ENCODE measurements around the gene MACROD2. TPM values are rescaled to one million over a fixed set of nuclear protein-coding genes. Genes with fewer than 3 reads are reported as not detected.

Gene MACROD2
- total and polyA plus RNA-seq, 2 of the 4 experiments (the other 2 are of a cell fraction), result not detected

GRCh38 chr20:14489544-14489943 lies 494.2 kb downstream of the MACROD2 start:
- ATAC-seq (ENCODE audit: low read depth) (no peak), DNase-seq (no peak)
- ChIA-PET CTCF (no interaction called here), POLR2A (ENCODE audit: unreplicated experiment) (no interaction called here)
- H4K8ac ChIP-seq (ENCODE audit: low read depth in 2 of 2, low read length in 2 of 2), result no peak overlapping the region
- H3K27ac ChIP-seq (ENCODE audit: insufficient read depth, low read length), result no peak overlapping the region
- H2BK5ac ChIP-seq (ENCODE audit: low read depth, low read length, poor library complexity, severe bottlenecking), result no peak overlapping the region
- no peak overlapping the region for H3K18ac ChIP-seq (ENCODE audit: low read depth, low read length)
- H2AFZ ChIP-seq (replicated peaks; ENCODE audit: low read length, poor library complexity), result no peak overlapping the region
- H3K14ac ChIP-seq (replicated peaks; ENCODE audit: low read depth, low read length), result no peak overlapping the region
- H4K5ac ChIP-seq (ENCODE audit: low read depth, low read length), result no peak overlapping the region
- H2BK15ac ChIP-seq (ENCODE audit: low read depth, low read length), result no peak overlapping the region
- no peak overlapping the region for H4K91ac ChIP-seq (ENCODE audit: insufficient read depth, low read depth, low read length)
- H3K9ac ChIP-seq (ENCODE audit: low read depth, low read length), result no peak overlapping the region
- in situ Hi-C loops (cut with MboI; ENCODE audit: low sequenced_read_pairs) (no loop called here), intact Hi-C loops (cut with micrococcal nuclease) (no loop called here), dilution Hi-C loops (cut with HindIII; ENCODE audit: low sequenced_read_pairs, unreplicated experiment) (no loop called here)
- H3K36me3 ChIP-seq (ENCODE audit: control insufficient read depth, insufficient read depth, low read length), result no peaks in the 10 kb centered on the region
- no peaks in the 10 kb centered on the region for H4K20me1 ChIP-seq (ENCODE audit: insufficient read depth, low read length)
- no peak overlapping the region for H3K23ac ChIP-seq (ENCODE audit: low read depth, low read length)
- H3K79me1 ChIP-seq (ENCODE audit: low read depth in 1 of 2, low read length in 2 of 2), result no peaks in the 10 kb centered on the region
- no TSS peak for BruUV-seq (replicated peaks)
- no peak overlapping the region for H3K56ac ChIP-seq (ENCODE audit: extremely low read depth, insufficient read depth, low read length)
- WGBS, 2 experiments (ENCODE audit: extremely low coverage in 2 of 2, insufficient read length in 1 of 2), result no CpG with 5 or more reads among the region's 2 CpGs
- TF ChIP-seq CEBPB (IDR thresholded peaks at IDR 0.05; ENCODE audit: low read depth, low read length) (no peak), MAFK (IDR thresholded peaks at IDR 0.05; ENCODE audit: low read depth, low read length) (no peak), BHLHE40 (IDR thresholded peaks at IDR 0.05; ENCODE audit: low read depth, low read length) (no peak), FOS (IDR thresholded peaks at IDR 0.05; ENCODE audit: low read depth, low read length) (no peak), USF2 (IDR thresholded peaks at IDR 0.05; ENCODE audit: low read depth, low read length) (no peak), MXI1 (IDR thresholded peaks at IDR 0.05; ENCODE audit: borderline replicate concordance, low read depth, low read length) (no peak), ELK1 (IDR thresholded peaks at IDR 0.05; ENCODE audit: borderline replicate concordance, low read depth, low read length) (no peak), CTCF (conservative IDR thresholded peaks at IDR 0.05; ENCODE audit: low read depth, low read length) (no peak), RFX5 (IDR thresholded peaks at IDR 0.05; ENCODE audit: low read depth, low read length) (no peak)
- H3K4ac ChIP-seq (ENCODE audit: low read depth, low read length), result no peak overlapping the region
- H3K9me3 ChIP-seq (ENCODE audit: control insufficient read depth, insufficient read depth, low read length), result no peaks in the 10 kb centered on the region
- H3K4me2 ChIP-seq (ENCODE audit: low read depth, low read length), result no peak overlapping the region
- H3K4me1 ChIP-seq (ENCODE audit: control insufficient read depth, insufficient read depth, low read length), result no peaks in the 10 kb centered on the region
- H3K27me3 ChIP-seq (ENCODE audit: control insufficient read depth, insufficient read depth, low read length), result no peaks in the 10 kb centered on the region
- H2AK9ac ChIP-seq (replicated peaks; ENCODE audit: low read depth, low read length, poor library complexity), result no peak overlapping the region
- H3K9me1 ChIP-seq (ENCODE audit: insufficient read depth, low read length), result no peaks in the 10 kb centered on the region
- H3K4me3 ChIP-seq (ENCODE audit: insufficient read depth, low read depth, low read length), result no peak overlapping the region
- no peak overlapping the region for H2AK5ac ChIP-seq (ENCODE audit: low read depth, low read length)
- no peak overlapping the region for H2BK20ac ChIP-seq (ENCODE audit: low read depth, low read length)
- H2BK120ac ChIP-seq (ENCODE audit: low read depth, low read length), result no peak overlapping the region

Data from IMR-90 (cell line).